Measurements from ENCODE around the gene DSG1. TPM values are rescaled to one million over a fixed set of nuclear protein-coding genes. Genes with fewer than 3 reads are reported as not detected.

The DSG1 gene
- total RNA-seq, 4 donors from 2014 or later: not detected

GRCh38 chr18:31401156-31402025, 83.4 kb downstream of the DSG1 start:
- no peak for DNase-seq (ENCODE audit: extremely low spot score)
- intact Hi-C loops (cut with DNase I): no loop called here
- peaks cover 0 to 4% (median 0%) of the 10 kb centered on the region in 4 donors for H3K27me3 ChIP-seq
- peaks cover 0 to 11% (median 0%) of the 10 kb centered on the region in 4 donors for H3K4me1 ChIP-seq
- no peak overlapping the region for H3K27ac ChIP-seq (replicated peaks in 1 of 4)
- 53% methylated on average over 6 of the region's 6 CpGs for WGBS
- H3K4me3 ChIP-seq: no peak overlapping the region
- TF ChIP-seq POLR2A (IDR thresholded peaks at IDR 0.05; ENCODE audit: low read depth) (no peak), EP300 (IDR thresholded peaks at IDR 0.05) (no peak), POLR2AphosphoS5 (IDR thresholded peaks at IDR 0.05) (no peak), CTCF (IDR thresholded peaks at IDR 0.05) (no peak)
- H3K9me3 ChIP-seq: no peaks in the 10 kb centered on the region
- H3K36me3 ChIP-seq: no peaks in the 10 kb centered on the region

- no peaks in the 10 kb centered on the region for H3K9me3 ChIP-seq
- no peak for DNase-seq (ENCODE audit: extremely low spot score)
- intact Hi-C loops (cut with DNase I): no loop called here
- H3K4me3 ChIP-seq: no peak overlapping the region
- H3K27me3 ChIP-seq: peaks cover 0 to 4% (median 0%) of the 10 kb centered on the region in 4 donors
- H3K4me1 ChIP-seq: peaks cover 0 to 8% (median 0%) of the 10 kb centered on the region in 4 donors
- H3K27ac ChIP-seq (replicated peaks in 1 of 4): no peak overlapping the region
- no peaks in the 10 kb centered on the region for H3K36me3 ChIP-seq
- TF ChIP-seq EP300 (IDR thresholded peaks at IDR 0.05) (no peak), CTCF (IDR thresholded peaks at IDR 0.05) (no peak), POLR2A (IDR thresholded peaks at IDR 0.05; ENCODE audit: low read depth) (no peak), POLR2AphosphoS5 (IDR thresholded peaks at IDR 0.05) (no peak)
Measured at GRCh38 chr18:31402026-31402373, 84.0 kb downstream of the DSG1 start.

- intact Hi-C loops (cut with DNase I): no loop called here
- no peak for DNase-seq (ENCODE audit: extremely low spot score)
- H3K27ac ChIP-seq (replicated peaks in 1 of 4): no peak overlapping the region
- H3K4me3 ChIP-seq: no peak overlapping the region
- no peaks in the 10 kb centered on the region for H3K36me3 ChIP-seq
- no peak for TF ChIP-seq EP300 (IDR thresholded peaks at IDR 0.05)
- TF ChIP-seq POLR2AphosphoS5 (IDR thresholded peaks at IDR 0.05): no peak
- no peak for TF ChIP-seq CTCF (IDR thresholded peaks at IDR 0.05)
- TF ChIP-seq POLR2A (IDR thresholded peaks at IDR 0.05; ENCODE audit: low read depth): no peak
- H3K27me3 ChIP-seq: peaks cover 0 to 4% (median 0%) of the 10 kb centered on the region in 4 donors
- 68% methylated on average over 2 of the region's 2 CpGs for WGBS
- no peaks in the 10 kb centered on the region for H3K9me3 ChIP-seq
- H3K4me1 ChIP-seq: no peaks in the 10 kb centered on the region
Measured at GRCh38 chr18:31403409-31403808, 85.4 kb downstream of the DSG1 start.

Small RNA genes within 50 kb of the gene (small RNA-seq; reads per million reads assigned to genes)
- 0 reads per million in 3 donors for gene RF00019
- gene RNU6-167P: 0 reads per million in 3 donors

Other genes starting within 250 kb of the DSG1 start
- 1 to 10 TPM; 1.9 to 4.6 (median 2.1) TPM for gene DSC2, start 215.7 kb upstream of the DSG1 start, total RNA-seq
- gene DSC1, start 155.3 kb upstream of the DSG1 start, total RNA-seq: not detected
- gene DSG4, start 58.6 kb downstream of the DSG1 start, total RNA-seq: not detected
- under 1 TPM in 1 of 4 donors, not detected in 3; under 0.01 TPM for gene DSG3, start 129.6 kb downstream of the DSG1 start, total RNA-seq
- 1 to 10 TPM; 1.2 to 6.2 (median 2.9) TPM for gene DSG2, start 180.0 kb downstream of the DSG1 start, total RNA-seq

Measured in esophagus muscularis mucosa (tissue), 4 donors.